Astrocyte of the cerebellum (primary cell): Measurements from ENCODE around the gene TRAPPC10.

Source experiments
- DNase-seq: peaks from one replicate; pipeline ENCODE4 v3.0.0-alpha.2; 2011; ENCODE audit warnings: low read depth
- H3K4me3 ChIP-seq: 2 replicates; pipeline ENCODE4 v1.5.1; 2011; ENCODE audit warnings: mild to moderate bottlenecking, low read depth, low read length, moderate library complexity
- CTCF ChIP-seq: IDR thresholded peaks from 2 replicates; pipeline ENCODE4 v1.5.1; 2012; ENCODE audit warnings: low read length, low read depth, moderate library complexity, mild to moderate bottlenecking; ENCODE audit errors: missing control alignments
- in situ Hi-C: cut with HindIII; loops from 2 replicates; pipeline ENCODE4 v1.10.0; 2017; ENCODE audit warnings: low sequenced_read_pairs

The TRAPPC10 gene

GRCh38 chr21:44018813-44019567 is 6.9 kb downstream of the TRAPPC10 start:
- DNase-seq: no peak
- in situ Hi-C loops: no loop called here
- no peak for TF ChIP-seq CTCF
- H3K4me3 ChIP-seq: no peak overlapping the region

GRCh38 chr21:44019568-44019958 is 7.5 kb downstream of the TRAPPC10 start:
- in situ Hi-C loops: no loop called here

GRCh38 chr21:44020551-44020950 is 8.4 kb downstream of the TRAPPC10 start:
- H3K4me3 ChIP-seq: no peak overlapping the region
- in situ Hi-C loops: no loop called here
- no peak for DNase-seq
- TF ChIP-seq CTCF: no peak

More at GRCh38 chr21:44019568-44019958, 7.5 kb downstream of the TRAPPC10 start:
- H3K4me3 ChIP-seq: no peak overlapping the region
- no peak for TF ChIP-seq CTCF
- no peak for DNase-seq

- H3K4me3 ChIP-seq: no peak overlapping the region
- DNase-seq: no peak
- in situ Hi-C loops: no loop called here
- no peak for TF ChIP-seq CTCF
Observed at GRCh38 chr21:44021064-44021463, 9.0 kb downstream of the TRAPPC10 start.

GRCh38 chr21:44024257-44024656 is 12.1 kb downstream of the TRAPPC10 start:
- no peak for DNase-seq
- TF ChIP-seq CTCF: no peak
- H3K4me3 ChIP-seq: no peak overlapping the region
- in situ Hi-C loops: no loop called here

- TF ChIP-seq CTCF: no peak
- no peak overlapping the region for H3K4me3 ChIP-seq
- in situ Hi-C loops: no loop called here
Observed at GRCh38 chr21:44024887-44025353, 12.8 kb downstream of the TRAPPC10 start.

More at GRCh38 chr21:44024887-44025353, 12.8 kb downstream of the TRAPPC10 start:
- peak; percentile 50 for DNase-seq
